ENCODE measurements around the gene POP4. TPM values are rescaled to one million over a fixed set of nuclear protein-coding genes. Genes with fewer than 3 reads are reported as not detected.

The POP4 gene
- total and polyA plus RNA-seq, 7 donors, result 45.3 to 144 (median 63.9) TPM

DNA sequence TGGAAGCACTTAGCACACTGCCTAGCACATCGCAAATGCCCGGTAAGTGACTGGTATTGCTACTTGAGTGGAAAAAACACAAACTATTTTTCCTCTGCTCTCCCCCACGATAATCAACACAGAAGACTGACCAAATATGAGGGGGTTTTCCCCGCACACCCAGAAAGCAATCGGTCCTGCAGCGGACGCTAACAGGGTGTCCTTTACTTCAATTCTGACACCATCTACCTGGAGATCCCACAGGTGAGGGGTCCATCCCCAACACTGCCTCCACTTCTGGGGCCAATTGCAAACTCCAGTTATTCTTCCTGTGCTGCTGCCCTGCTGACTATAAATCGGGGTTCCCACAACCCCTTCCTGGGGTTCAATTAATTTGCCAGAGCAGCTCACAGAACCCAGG lies 33.0 kb downstream of the POP4 start:
- H3K4me3 ChIP-seq, result no peak overlapping the region
- TF ChIP-seq, protein P1, sequence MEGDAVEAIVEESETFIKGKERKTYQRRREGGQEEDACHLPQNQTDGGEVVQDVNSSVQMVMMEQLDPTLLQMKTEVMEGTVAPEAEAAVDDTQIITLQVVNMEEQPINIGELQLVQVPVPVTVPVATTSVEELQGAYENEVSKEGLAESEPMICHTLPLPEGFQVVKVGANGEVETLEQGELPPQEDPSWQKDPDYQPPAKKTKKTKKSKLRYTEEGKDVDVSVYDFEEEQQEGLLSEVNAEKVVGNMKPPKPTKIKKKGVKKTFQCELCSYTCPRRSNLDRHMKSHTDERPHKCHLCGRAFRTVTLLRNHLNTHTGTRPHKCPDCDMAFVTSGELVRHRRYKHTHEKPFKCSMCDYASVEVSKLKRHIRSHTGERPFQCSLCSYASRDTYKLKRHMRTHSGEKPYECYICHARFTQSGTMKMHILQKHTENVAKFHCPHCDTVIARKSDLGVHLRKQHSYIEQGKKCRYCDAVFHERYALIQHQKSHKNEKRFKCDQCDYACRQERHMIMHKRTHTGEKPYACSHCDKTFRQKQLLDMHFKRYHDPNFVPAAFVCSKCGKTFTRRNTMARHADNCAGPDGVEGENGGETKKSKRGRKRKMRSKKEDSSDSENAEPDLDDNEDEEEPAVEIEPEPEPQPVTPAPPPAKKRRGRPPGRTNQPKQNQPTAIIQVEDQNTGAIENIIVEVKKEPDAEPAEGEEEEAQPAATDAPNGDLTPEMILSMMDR (IDR thresholded peaks at IDR 0.05), result no peak
- no peaks in the 10 kb centered on the region for H3K4me1 ChIP-seq
- intact Hi-C loops (cut with DNase I), result no loop called here
- WGBS, 3 donors, result 86 to 94% (median 89%) methylated on average over 8 of the region's 8 CpGs
- no peaks in the 10 kb centered on the region for H3K27me3 ChIP-seq (ENCODE audit: insufficient read depth in 3 of 3, low read length in 2 of 3)
- DNase-seq (no peak), ATAC-seq (no peak)
- H3K36me3 ChIP-seq (ENCODE audit: insufficient read depth in 1 of 2, low read depth in 1 of 2), result no peaks in the 10 kb centered on the region
- H3K9me3 ChIP-seq, result no peaks in the 10 kb centered on the region
- no peak overlapping the region for H3K27ac ChIP-seq

DNA sequence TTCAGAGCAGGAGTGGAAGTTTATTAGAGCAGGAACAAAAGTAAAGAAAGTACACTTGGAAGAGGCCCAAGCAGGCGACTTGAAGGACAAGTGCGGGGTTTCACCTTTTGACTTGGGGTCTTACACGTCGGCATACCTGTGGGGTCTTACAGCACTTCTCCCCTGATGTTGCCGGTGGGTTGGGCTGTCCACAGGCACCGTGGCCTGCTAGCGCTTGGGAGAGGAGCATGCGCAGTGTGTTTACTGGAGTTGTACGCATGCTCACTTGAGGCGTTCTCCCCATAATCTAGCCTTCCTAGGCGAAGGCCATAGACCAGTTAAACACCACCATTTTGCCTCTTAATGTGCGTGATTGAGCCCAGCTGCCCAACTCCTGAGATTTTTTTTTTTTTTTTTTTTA lies 34.1 kb downstream of the POP4 start:
- no peak for ATAC-seq
- TF ChIP-seq, protein P1 (IDR thresholded peaks at IDR 0.05), result no peak
- H3K36me3 ChIP-seq (ENCODE audit: insufficient read depth in 1 of 2, low read depth in 1 of 2), result no peaks in the 10 kb centered on the region
- H3K9me3 ChIP-seq, result no peaks in the 10 kb centered on the region
- no peak overlapping the region for H3K4me3 ChIP-seq
- DNase-seq, result no peak
- intact Hi-C loops (cut with DNase I), result no loop called here
- H3K4me1 ChIP-seq, result no peaks in the 10 kb centered on the region
- H3K27ac ChIP-seq, result no peak overlapping the region
- H3K27me3 ChIP-seq (ENCODE audit: insufficient read depth in 3 of 3, low read length in 2 of 3), result no peaks in the 10 kb centered on the region
- WGBS, 3 donors, result 87 to 91% (median 89%) methylated on average over 12 of the region's 12 CpGs

DNA sequence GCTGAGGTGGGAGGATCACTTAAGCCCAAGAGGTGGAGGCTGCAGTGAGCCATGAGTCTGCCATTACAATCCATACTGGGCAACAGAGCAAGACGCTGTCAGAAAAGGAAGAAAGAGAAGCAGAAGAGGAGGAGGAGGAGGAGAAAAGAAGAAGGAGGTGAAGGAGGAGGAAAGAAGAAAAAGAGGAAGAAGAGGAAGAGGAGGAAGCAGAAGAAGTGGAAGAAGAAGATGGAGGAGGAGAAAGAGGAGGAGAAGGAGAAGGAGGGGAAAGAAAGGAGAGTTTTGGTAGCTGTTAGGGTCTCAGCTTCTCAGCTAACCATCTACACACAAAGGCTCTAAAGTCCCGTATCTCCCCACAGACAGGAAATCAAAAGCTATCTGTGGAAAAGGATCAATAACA lies 35.5 kb downstream of the POP4 start:
- Histone ChIP-seq H3K27ac (no peak overlapping the region), H3K4me3 (no peak overlapping the region), H3K36me3 (ENCODE audit: insufficient read depth in 1 of 2, low read depth in 1 of 2) (no peaks in the 10 kb centered on the region), H3K9me3 (no peaks in the 10 kb centered on the region), H3K4me1 (peaks cover 11% of the 10 kb centered on the region), H3K27me3 (ENCODE audit: insufficient read depth in 3 of 3, low read length in 2 of 3) (no peaks in the 10 kb centered on the region)
- TF ChIP-seq, protein P1 (IDR thresholded peaks at IDR 0.05), result no peak
- 83 to 90% (median 84%) methylated on average over 2 of the region's 2 CpGs for WGBS, 3 donors
- intact Hi-C loops (cut with DNase I), result no loop called here
- DNase-seq (no peak), ATAC-seq (no peak)

DNA sequence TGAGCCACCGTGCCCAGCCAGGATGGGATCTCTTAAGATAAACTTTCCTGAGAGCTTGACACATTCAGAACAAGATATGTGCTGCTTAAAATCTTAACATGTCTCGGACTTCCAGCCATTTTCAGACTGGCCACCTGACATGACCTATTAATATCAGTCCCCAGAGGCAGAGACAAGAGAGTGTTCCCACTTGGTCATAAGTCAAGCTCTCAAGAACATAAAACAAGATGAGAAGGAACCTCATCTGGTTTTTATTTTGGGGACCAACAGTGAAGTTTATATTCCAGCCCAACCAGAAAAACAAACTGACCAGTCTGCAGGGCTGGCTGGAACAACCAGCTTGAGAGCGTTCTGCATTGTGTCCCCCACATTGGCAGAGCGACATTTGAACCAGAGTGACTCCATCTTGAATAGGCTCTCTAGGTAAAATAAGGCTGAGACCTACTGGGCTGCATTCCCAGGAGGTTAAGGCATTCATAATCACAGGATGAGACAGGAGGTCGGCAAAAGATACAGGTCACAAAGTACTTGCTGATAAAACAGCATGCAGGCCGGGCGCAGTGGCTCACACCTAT lies 37.4 kb downstream of the POP4 start:
- no peaks in the 10 kb centered on the region for H3K9me3 ChIP-seq
- no peak for DNase-seq
- WGBS, 3 donors, result 65 to 80% (median 72%) methylated on average over 7 of the region's 7 CpGs
- ATAC-seq, result no peak
- intact Hi-C loops (cut with DNase I), result no loop called here
- no peaks in the 10 kb centered on the region for H3K36me3 ChIP-seq (ENCODE audit: insufficient read depth in 1 of 2, low read depth in 1 of 2)
- no peak overlapping the region for H3K4me3 ChIP-seq
- peaks cover 11% of the 10 kb centered on the region for H3K4me1 ChIP-seq
- no peaks in the 10 kb centered on the region for H3K27me3 ChIP-seq (ENCODE audit: insufficient read depth in 3 of 3, low read length in 2 of 3)
- no peak overlapping the region for H3K27ac ChIP-seq
- TF ChIP-seq, protein P1 (IDR thresholded peaks at IDR 0.05), result no peak

DNA sequence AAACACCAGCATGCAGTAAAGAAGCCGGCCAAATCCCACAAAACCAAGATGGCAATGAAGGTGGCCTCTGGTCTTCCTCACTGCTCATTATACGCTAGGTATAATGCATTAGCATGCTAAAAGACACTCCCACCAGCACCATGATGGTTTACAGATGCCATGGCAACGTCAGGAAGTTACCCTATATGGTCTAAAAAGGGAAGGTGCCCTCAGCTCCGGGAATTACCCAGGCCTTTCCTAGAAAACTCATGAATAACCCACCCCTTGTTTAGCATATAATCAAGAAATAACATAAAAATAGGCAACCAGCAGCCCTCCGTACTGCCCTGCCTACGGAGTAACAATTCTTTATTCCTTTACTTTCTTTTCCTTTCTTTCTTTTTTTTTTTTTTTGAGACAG lies 38.1 kb downstream of the POP4 start:
- Histone ChIP-seq H3K4me1 (peaks cover 11% of the 10 kb centered on the region), H3K27ac (no peak overlapping the region), H3K27me3 (ENCODE audit: insufficient read depth in 3 of 3, low read length in 2 of 3) (no peaks in the 10 kb centered on the region), H3K36me3 (ENCODE audit: insufficient read depth in 1 of 2, low read depth in 1 of 2) (no peaks in the 10 kb centered on the region), H3K9me3 (no peaks in the 10 kb centered on the region), H3K4me3 (no peak overlapping the region)
- DNase-seq (no peak), ATAC-seq (no peak)
- WGBS, 3 donors, result 88 to 91% (median 90%) methylated on average over 6 of the region's 6 CpGs
- intact Hi-C loops (cut with DNase I), result no loop called here
- TF ChIP-seq, protein P1 (IDR thresholded peaks at IDR 0.05), result no peak
